AG20443 (cell line): ENCODE data around the gene SMIM8.

Source experiments
- DNase-seq: peaks from one replicate; pipeline ENCODE4 v3.0.0; 2012; ENCODE audit warnings: low spot score, mixed read lengths

Gene SMIM8

DNA sequence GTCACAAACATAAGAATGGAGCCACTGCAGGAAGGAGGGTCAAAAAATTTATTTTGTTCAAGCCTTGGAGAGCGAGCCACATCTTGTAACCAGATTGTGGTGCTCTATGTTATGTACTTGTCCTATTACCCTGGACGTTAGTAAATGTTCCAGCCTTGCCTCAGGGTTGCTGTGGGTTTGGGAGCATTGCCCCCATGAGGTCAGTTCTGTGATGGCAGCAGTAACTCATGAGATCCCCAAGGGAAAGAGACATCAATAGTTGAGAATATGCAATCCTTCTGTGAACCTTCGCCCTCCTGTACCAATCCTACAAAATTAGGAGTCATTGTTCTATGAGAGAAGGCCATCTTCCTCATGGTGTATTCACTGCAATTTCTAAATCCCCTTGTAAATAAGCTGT is 68.9 kb downstream of the SMIM8 start:
- peak; percentile 44 for DNase-seq
